ENCODE data around the gene CEP63. TPM values are rescaled to one million over a fixed set of nuclear protein-coding genes. Genes with fewer than 3 reads are reported as not detected.
A peak's percentile ranks its signal among the peaks of the same experiment; 100 is the strongest.

CEP63 gene
- 34.7 TPM for total RNA-seq
- long read RNA-seq, transcript CEP63-201 (12 exons, 2,056 nt) = major isoform, 21 of 59 reads
- long read RNA-seq, partial matches to known transcripts = 5 of 59 reads
- long read RNA-seq, other reads (novel, unspliced or antisense) = 27 of 59 reads

DNA sequence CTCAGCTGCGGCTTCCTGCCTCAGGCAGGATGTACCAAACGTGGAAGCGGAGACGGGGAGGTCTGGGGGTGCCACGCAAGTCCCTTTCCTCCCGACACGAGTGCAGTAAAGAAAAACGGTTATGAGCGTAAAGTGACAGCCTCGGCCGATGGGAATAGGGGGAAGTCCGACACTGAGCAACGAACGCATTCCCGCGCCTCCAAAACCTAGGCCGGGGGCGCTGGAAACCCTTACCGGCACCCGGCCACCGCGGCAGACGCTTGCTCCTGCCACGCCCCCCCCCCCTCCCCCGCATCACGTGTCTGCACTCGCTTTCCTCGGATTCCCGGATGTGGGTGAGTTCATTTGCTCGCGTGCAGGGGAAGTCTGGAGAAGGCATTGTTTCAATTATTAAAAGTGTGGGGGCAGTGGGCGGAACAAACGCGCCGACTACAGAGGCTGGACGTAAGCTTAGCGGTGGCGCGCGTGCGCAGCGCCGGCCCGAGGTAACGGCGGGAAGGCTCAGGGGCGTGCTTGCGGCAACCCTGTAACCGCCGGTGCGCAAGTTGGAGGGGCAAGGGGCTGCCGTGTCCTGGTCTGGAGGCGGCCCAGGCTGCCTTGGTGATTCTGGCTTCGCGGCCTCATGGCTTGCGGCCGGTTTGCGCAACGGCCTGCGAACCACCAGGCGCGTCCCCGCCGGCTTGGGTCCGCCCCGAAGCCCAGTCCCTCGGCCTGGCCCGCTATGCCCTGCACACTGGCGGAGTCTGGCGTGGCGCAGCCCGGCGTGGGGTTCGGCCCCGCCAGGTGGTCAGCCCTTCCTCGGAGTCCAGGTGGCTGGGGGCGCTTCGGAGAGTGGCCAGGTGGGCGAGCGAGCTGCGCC, at the start of gene CEP63, which contains the start of gene ANAPC13:
TSS of gene CEP63 (plus strand) at position 340 of the 859 bp plus-strand sequence. CDS start 9,264 bp downstream, outside the sequence.
TSS of gene ANAPC13 (minus strand) at position 268 of the 859 bp plus-strand sequence. CDS start 3,081 bp downstream, outside the sequence.
- peaks cover 57% of the 10 kb centered on the region for H3K4me1 ChIP-seq
- TF ChIP-seq, protein P1, sequence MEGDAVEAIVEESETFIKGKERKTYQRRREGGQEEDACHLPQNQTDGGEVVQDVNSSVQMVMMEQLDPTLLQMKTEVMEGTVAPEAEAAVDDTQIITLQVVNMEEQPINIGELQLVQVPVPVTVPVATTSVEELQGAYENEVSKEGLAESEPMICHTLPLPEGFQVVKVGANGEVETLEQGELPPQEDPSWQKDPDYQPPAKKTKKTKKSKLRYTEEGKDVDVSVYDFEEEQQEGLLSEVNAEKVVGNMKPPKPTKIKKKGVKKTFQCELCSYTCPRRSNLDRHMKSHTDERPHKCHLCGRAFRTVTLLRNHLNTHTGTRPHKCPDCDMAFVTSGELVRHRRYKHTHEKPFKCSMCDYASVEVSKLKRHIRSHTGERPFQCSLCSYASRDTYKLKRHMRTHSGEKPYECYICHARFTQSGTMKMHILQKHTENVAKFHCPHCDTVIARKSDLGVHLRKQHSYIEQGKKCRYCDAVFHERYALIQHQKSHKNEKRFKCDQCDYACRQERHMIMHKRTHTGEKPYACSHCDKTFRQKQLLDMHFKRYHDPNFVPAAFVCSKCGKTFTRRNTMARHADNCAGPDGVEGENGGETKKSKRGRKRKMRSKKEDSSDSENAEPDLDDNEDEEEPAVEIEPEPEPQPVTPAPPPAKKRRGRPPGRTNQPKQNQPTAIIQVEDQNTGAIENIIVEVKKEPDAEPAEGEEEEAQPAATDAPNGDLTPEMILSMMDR (IDR thresholded peaks at IDR 0.05; ENCODE audit: borderline replicate concordance) = no peak

GRCh38 chr3:134437211-134437752, 48.6 kb upstream of the CEP63 start:
- DNase-seq = no peak
- TF ChIP-seq, protein P1 (IDR thresholded peaks at IDR 0.05; ENCODE audit: borderline replicate concordance) = no peak
- H3K4me3 ChIP-seq = no peak overlapping the region
- intact Hi-C loops (cut with micrococcal nuclease) = no loop called here
- no peaks in the 10 kb centered on the region for H3K4me1 ChIP-seq
- H3K36me3 ChIP-seq = no peaks in the 10 kb centered on the region
- H3K27ac ChIP-seq (replicated peaks) = no peak overlapping the region
- no peaks in the 10 kb centered on the region for H3K9me3 ChIP-seq (replicated peaks)
- H3K27me3 ChIP-seq (ENCODE audit: low read depth) = no peaks in the 10 kb centered on the region

More for the DNA sequence above, at the start of gene CEP63, which contains the start of gene ANAPC13:
- H3K36me3 ChIP-seq = peaks cover 16% of the 10 kb centered on the region
- intact Hi-C loops (cut with micrococcal nuclease) = no loop called here
- DNase-seq = peak; percentile 90
- peak within 1 kb of the TSS; percentile 98 for H3K27ac ChIP-seq (replicated peaks)
- no peaks in the 10 kb centered on the region for H3K9me3 ChIP-seq (replicated peaks)
- peak within 1 kb of the TSS; percentile 89 for H3K4me3 ChIP-seq
- H3K27me3 ChIP-seq (ENCODE audit: low read depth) = no peaks in the 10 kb centered on the region

DNA sequence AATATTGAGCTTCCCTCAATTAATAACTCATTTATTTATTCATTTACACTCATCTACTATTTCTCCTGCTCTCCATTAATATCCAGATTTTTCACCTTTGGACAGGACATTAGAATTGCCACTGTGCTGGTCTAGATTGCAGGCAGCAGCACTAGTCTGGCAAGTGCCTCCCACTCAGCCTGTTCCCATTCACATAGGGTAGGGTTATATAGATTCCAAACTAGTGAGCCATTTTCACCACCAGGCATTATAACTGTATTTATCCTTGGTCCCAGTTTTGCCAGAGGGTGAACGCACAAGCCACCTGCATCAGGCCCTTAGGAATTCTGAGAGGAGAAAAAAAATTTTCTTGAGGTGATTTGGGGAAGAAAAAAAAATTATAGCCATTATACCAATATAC, 44.5 kb upstream of the CEP63 start:
- no peak overlapping the region for H3K4me3 ChIP-seq
- H3K36me3 ChIP-seq = no peaks in the 10 kb centered on the region
- intact Hi-C loops (cut with micrococcal nuclease) = no loop called here
- peaks cover 11% of the 10 kb centered on the region for H3K9me3 ChIP-seq (replicated peaks)
- H3K27me3 ChIP-seq (ENCODE audit: low read depth) = no peaks in the 10 kb centered on the region
- no peak for DNase-seq
- H3K27ac ChIP-seq (replicated peaks) = no peak overlapping the region
- TF ChIP-seq, protein P1 (IDR thresholded peaks at IDR 0.05; ENCODE audit: borderline replicate concordance) = no peak
- peaks cover 17% of the 10 kb centered on the region for H3K4me1 ChIP-seq

- H3K27ac ChIP-seq (replicated peaks) = no peak overlapping the region
- intact Hi-C loops (cut with micrococcal nuclease) = no loop called here
- no peak for DNase-seq
- H3K27me3 ChIP-seq (ENCODE audit: low read depth) = no peaks in the 10 kb centered on the region
- H3K36me3 ChIP-seq = no peaks in the 10 kb centered on the region
- H3K4me1 ChIP-seq = peaks cover 22% of the 10 kb centered on the region
- peaks cover 11% of the 10 kb centered on the region for H3K9me3 ChIP-seq (replicated peaks)
- no peak overlapping the region for H3K4me3 ChIP-seq
- TF ChIP-seq, protein P1 (IDR thresholded peaks at IDR 0.05; ENCODE audit: borderline replicate concordance) = no peak
Measured at GRCh38 chr3:134441821-134442220, 44.0 kb upstream of the CEP63 start.

DNA sequence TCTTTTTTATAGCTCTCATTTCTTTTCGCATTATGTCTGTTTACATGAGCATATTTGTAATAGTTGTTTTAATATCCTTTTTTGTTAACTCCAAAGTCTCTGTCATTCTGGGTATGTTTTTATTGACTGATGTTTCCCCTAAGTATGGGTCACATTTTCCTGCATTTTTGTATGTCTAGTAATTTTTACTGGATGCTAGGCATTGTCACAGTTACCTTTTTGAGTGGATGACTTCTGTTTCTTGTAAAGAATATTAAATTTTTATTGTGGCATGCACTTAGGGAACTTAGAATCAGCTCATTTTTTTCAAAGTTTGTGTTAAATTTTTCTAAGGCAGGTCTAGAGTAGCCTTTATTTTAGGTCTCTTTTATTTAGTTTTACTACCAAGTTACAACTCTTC, 40.8 kb upstream of the CEP63 start:
- no peak for DNase-seq
- H3K4me3 ChIP-seq = no peak overlapping the region
- intact Hi-C loops (cut with micrococcal nuclease) = no loop called here

More for the DNA sequence above, 40.8 kb upstream of the CEP63 start:
- Histone ChIP-seq H3K27ac (replicated peaks) (peak overlapping the region; percentile 57), H3K9me3 (replicated peaks) (peaks cover 11% of the 10 kb centered on the region), H3K36me3 (no peaks in the 10 kb centered on the region), H3K27me3 (ENCODE audit: low read depth) (no peaks in the 10 kb centered on the region), H3K4me1 (peaks cover 33% of the 10 kb centered on the region)
- TF ChIP-seq, protein P1 (IDR thresholded peaks at IDR 0.05; ENCODE audit: borderline replicate concordance) = no peak

Data from left ventricle myocardium inferior (tissue), 1 donor.